22Rv1 (cell line): ENCODE results near the gene TBC1D22B.
"Not testable (repeated sequence)": the region's sequence is repeated elsewhere in the genome, so short reads cannot be mapped to it uniquely, and the experiment has no call there.

Experiments used
- H3K27ac ChIP-seq: fragments of 450-650 bp; 2 replicates; pipeline ENCODE4 v1.5.1; 2017
- CTCF ChIP-seq: fragments of 450-650 bp; IDR thresholded peaks from 2 replicates; pipeline ENCODE4 v1.5.1; 2017; ENCODE audit warnings: mild to moderate bottlenecking
- ZFX ChIP-seq: fragments of 450-650 bp; IDR thresholded peaks from 2 replicates; pipeline ENCODE4 v1.6.1; 2017; ENCODE audit warnings: antibody characterized with exemption, borderline replicate concordance

Gene TBC1D22B

GRCh38 chr6:37289931-37290330 is 32.4 kb downstream of the TBC1D22B start:
- no peak overlapping the region for H3K27ac ChIP-seq

GRCh38 chr6:37293426-37293825 is 35.9 kb downstream of the TBC1D22B start:
- H3K27ac ChIP-seq: no peak overlapping the region
- TF ChIP-seq CTCF: no peak
- TF ChIP-seq ZFX: no peak

More at GRCh38 chr6:37289931-37290330, 32.4 kb downstream of the TBC1D22B start:
- no peak for TF ChIP-seq CTCF
- TF ChIP-seq ZFX: no peak

DNA sequence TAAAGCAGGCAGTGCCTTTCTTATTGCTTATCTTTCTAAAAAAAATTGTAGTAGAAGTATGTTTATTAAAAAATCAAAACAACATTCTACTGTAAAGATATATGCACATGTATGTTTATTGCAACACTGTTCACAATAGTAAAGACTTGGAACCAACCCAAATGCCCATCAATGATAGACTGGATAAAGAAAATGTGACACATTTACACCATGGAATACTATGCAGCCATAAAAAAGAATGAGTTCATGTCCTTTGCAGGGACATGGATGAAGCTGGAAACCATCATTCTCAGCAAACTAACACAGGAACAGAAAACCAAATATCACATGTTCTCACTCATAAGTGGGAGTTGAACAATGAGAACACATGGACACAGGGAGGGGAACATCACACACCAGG is 40.1 kb downstream of the TBC1D22B start:
- H3K27ac ChIP-seq: not testable (repeated sequence)

- no peak overlapping the region for H3K27ac ChIP-seq
- TF ChIP-seq CTCF: no peak
- TF ChIP-seq ZFX: no peak
Measured at GRCh38 chr6:37298958-37299357, 41.4 kb downstream of the TBC1D22B start.

- no peak for TF ChIP-seq CTCF
- TF ChIP-seq ZFX: no peak
- no peak overlapping the region for H3K27ac ChIP-seq
Measured at GRCh38 chr6:37299990-37300389, 42.4 kb downstream of the TBC1D22B start.

GRCh38 chr6:37302086-37302686 is 44.6 kb downstream of the TBC1D22B start:
- TF ChIP-seq CTCF: no peak
- no peak for TF ChIP-seq ZFX
- H3K27ac ChIP-seq: no peak overlapping the region

DNA sequence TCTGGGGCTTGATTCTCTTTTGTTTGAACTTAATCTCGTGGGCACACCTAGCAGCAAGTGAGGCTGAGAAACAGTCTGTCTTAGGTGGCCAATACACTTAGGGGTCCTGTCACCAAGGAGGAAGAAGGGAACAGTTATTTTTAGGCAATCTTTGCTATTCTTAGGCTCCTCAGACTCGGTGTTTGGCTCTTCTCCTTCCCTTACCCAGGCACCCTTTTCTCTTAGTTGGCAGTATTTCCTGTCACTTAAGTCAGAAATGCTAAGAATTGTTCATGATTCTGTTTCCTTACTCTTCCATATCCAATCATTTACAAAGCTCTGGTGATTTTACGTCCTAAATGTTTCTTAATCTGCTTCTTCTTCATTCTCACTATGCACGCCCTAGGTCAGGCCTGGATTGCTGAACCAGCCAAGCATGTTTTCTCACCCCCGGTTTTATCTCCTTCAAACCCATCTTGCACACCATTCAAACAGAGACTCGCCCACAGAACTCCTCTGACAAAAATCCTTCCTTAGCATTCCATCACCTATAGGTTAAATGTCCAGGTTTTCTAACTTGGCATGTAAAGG is 45.6 kb downstream of the TBC1D22B start:
- no peak for TF ChIP-seq CTCF
- no peak for TF ChIP-seq ZFX
- H3K27ac ChIP-seq: no peak overlapping the region
